Lower lobe of right lung (tissue), 2 donors: ENCODE measurements around the gene TUBGCP2. TPM values are rescaled to one million over a fixed set of nuclear protein-coding genes. Genes with fewer than 3 reads are reported as not detected.
A peak's percentile ranks its signal among the peaks of the same experiment; 100 is the strongest.

Experiments used
- ATAC-seq, 2 donors: fragments of 200-7000 bp; cut with Tn5 transposase; one replicate each; pipeline ENCODE4 v1.9.1; 2020 to 2022; ENCODE audit warnings: mild to moderate bottlenecking in 2 of 2, moderate library complexity in 2 of 2
- DNase-seq: peaks from one replicate; pipeline ENCODE4 v3.0.0-alpha.2; 2020
- H3K27ac ChIP-seq: fragments of 200-600 bp; one replicate; pipeline ENCODE4 v1.8.0; 2022
- H3K27me3 ChIP-seq: fragments of 200-600 bp; one replicate; pipeline ENCODE4 v1.8.0; 2022; ENCODE audit warnings: low read depth
- H3K36me3 ChIP-seq: fragments of 200-600 bp; one replicate; pipeline ENCODE4 v1.8.0; 2022; ENCODE audit warnings: mild to moderate bottlenecking
- H3K4me1 ChIP-seq: fragments of 200-600 bp; one replicate; pipeline ENCODE4 v1.8.0; 2022
- H3K4me3 ChIP-seq: fragments of 200-600 bp; one replicate; pipeline ENCODE4 v1.8.0; 2022; ENCODE audit warnings: mild to moderate bottlenecking
- H3K9me3 ChIP-seq: fragments of 200-600 bp; one replicate; pipeline ENCODE4 v1.8.0; 2022
- intact Hi-C: fragments of 100-400 bp; cut with DNase I; formaldehyde crosslinking; loops from one replicate; pipeline ENCODE4 v1.11.0; 2022
- total RNA-seq: library from RNA; stranded (reverse); fragmentation: NEBNext Ultra II Directional; extraction: Animal tissue kit (Norgen Biotek cat#: 25700); gene quantifications from one replicate; pipeline ENCODE4 v1.2.1, GENCODE V29; 2021
- TF ChIP-seq, protein P1 (sequence below): fragments of 200-600 bp; IDR thresholded peaks from one replicate; pipeline ENCODE4 v1.8.0; 2022; ENCODE audit warnings: antibody characterized with exemption, mild to moderate bottlenecking
- donor health status: DM: no; HTN: yes; CAD: no; lungs with severe emphysema.

TUBGCP2 gene
- total RNA-seq, 1 donor from 2014 or later, result 54.5 TPM

DNA sequence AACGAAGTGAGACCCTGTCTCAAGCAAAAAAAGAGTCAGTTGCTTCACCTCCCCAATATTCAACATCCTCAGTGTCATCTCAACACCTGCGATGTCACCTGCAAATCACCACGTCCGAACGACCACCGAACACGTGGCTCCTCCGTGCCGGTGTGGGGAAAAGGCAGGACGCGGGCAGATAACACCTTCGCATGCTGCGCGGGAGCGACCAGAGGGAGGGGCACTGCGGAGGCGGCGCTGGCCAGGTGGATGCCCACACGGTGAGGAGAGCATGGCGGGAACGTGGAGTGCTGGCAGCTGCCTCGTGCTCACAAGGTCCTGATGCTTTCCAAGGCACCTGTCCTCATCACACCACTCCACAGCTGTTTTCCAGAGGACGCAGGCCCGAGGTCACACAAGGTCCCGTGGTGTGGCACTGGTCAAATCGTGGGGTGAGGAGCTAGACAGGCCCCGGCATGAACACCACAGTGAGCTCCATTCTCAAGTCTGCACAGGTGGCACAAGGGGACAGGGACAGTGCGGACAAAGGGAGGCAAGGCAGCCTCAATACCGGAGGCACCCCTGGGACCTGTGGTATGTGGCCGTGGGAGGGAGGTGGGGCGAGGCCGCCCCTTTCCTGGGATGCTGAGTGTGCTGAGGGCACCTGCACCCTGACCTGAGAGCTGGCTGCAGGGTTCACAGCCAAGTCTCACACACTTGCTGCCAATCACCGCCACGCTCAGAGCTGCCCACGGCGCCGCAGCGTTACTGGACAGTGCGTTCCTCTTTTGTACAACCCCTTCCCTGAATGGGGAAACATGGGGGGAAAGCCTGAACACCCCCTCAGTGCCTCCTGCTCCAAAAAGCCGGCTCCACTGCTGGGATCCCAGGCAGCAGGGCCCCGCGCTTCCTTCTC is 13.0 kb downstream of the TUBGCP2 start:
- H3K36me3 ChIP-seq, result peaks cover 88% of the 10 kb centered on the region
- H3K4me1 ChIP-seq, result peaks cover 11% of the 10 kb centered on the region
- H3K27me3 ChIP-seq, result no peaks in the 10 kb centered on the region
- no peaks in the 10 kb centered on the region for H3K9me3 ChIP-seq
- no peak for ATAC-seq
- TF ChIP-seq, protein P1, sequence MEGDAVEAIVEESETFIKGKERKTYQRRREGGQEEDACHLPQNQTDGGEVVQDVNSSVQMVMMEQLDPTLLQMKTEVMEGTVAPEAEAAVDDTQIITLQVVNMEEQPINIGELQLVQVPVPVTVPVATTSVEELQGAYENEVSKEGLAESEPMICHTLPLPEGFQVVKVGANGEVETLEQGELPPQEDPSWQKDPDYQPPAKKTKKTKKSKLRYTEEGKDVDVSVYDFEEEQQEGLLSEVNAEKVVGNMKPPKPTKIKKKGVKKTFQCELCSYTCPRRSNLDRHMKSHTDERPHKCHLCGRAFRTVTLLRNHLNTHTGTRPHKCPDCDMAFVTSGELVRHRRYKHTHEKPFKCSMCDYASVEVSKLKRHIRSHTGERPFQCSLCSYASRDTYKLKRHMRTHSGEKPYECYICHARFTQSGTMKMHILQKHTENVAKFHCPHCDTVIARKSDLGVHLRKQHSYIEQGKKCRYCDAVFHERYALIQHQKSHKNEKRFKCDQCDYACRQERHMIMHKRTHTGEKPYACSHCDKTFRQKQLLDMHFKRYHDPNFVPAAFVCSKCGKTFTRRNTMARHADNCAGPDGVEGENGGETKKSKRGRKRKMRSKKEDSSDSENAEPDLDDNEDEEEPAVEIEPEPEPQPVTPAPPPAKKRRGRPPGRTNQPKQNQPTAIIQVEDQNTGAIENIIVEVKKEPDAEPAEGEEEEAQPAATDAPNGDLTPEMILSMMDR, result no peak
- H3K27ac ChIP-seq, result no peak overlapping the region
- no peak overlapping the region for H3K4me3 ChIP-seq
- no peak for DNase-seq
- intact Hi-C loops, result no loop called here

DNA sequence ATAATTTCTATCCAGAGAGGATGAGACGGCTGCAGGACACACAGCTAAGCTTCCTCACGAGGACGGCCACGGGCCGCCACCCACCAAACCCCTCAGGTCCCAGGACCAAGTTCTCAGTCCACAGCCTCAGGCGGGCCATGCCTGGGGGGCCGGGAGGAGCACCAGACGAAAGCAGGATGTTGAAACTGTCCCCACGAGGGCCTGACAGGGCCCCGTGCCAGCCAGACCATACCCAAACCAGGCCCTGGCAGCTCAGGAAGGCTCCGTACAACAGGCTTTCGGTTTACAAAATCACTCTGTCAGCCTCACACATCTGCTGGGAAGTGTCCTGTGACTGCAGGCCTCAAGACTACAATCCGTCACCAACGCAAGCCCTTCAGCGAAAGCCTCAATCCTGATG is 14.5 kb downstream of the TUBGCP2 start:
- intact Hi-C loops, result no loop called here
- peaks cover 11% of the 10 kb centered on the region for H3K4me1 ChIP-seq
- TF ChIP-seq, protein P1, result no peak
- H3K4me3 ChIP-seq, result no peak overlapping the region
- peak overlapping the region; percentile 2 for H3K27ac ChIP-seq
- peak in 1 of 2 donors; percentile 66 for ATAC-seq
- DNase-seq, result no peak
- no peaks in the 10 kb centered on the region for H3K9me3 ChIP-seq
- peaks cover 87% of the 10 kb centered on the region for H3K36me3 ChIP-seq
- no peaks in the 10 kb centered on the region for H3K27me3 ChIP-seq

DNA sequence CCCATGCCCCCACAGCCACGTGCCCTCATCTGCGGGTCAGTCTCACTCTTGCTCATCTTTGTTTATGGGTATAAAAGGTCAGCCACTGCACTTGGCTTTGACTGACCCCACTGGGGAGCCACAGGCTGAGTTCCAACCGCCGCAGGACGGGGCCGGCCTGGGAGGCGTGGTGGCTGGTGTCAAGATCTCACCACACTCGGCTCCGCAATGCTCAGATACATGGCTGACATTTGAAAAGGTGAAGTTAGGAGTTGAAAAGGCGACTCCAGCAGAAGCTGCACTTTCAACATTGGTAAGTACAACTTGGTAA is 14.9 kb downstream of the TUBGCP2 start:
- H3K27ac ChIP-seq, result peak overlapping the region; percentile 2
- TF ChIP-seq, protein P1, result no peak
- no peaks in the 10 kb centered on the region for H3K27me3 ChIP-seq
- H3K9me3 ChIP-seq, result no peaks in the 10 kb centered on the region
- ATAC-seq, result no peak
- intact Hi-C loops, result no loop called here
- no peak for DNase-seq
- peaks cover 87% of the 10 kb centered on the region for H3K36me3 ChIP-seq
- H3K4me3 ChIP-seq, result no peak overlapping the region
- H3K4me1 ChIP-seq, result peaks cover 11% of the 10 kb centered on the region

DNA sequence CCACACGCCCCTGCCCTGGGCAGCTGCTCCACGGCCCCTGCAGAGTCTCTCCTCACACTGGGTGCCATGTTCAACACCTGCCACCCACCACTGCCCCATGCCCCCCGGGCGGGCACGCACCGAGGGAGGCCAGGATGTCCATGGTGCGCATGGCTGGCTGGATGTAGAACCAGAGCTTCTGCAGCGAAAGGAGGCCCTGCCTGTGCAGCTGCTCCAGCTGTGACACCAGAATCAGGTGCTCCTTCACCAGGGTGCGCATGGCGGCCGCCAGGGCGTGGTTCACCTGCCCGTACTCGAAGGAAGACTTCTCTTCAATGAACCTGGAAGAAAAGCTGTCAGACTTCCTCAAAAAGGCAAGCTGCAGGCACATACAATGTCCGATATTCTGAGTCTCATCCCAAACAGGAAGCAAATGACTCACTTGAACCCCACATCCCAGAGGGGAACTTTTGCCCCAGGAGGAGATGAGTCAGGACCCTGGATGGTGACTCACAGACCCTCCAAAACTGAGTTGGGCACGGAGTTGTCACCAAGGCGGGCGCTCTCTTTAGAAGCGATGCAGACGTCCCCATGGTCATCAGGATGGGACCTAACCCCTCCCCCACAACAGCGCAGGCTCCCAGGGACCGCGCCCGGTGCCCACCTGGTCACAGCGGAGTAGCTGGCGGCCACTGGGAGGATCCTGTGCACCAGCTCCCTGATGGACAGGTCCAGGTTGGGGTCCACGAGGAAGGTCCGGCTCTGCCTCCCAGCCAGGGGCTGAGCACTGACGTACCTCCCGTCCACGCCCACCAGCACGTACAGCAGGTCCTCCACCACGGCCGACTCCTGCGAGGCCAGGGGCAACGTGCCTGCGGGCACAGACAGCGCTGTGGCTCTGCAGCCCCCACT is 15.5 kb downstream of the TUBGCP2 start:
- H3K27me3 ChIP-seq, result no peaks in the 10 kb centered on the region
- no peak overlapping the region for H3K27ac ChIP-seq
- peaks cover 87% of the 10 kb centered on the region for H3K36me3 ChIP-seq
- H3K4me1 ChIP-seq, result peaks cover 11% of the 10 kb centered on the region
- H3K9me3 ChIP-seq, result no peaks in the 10 kb centered on the region
- ATAC-seq (peak; percentile 14 to 52), DNase-seq (no peak)
- no peak overlapping the region for H3K4me3 ChIP-seq
- intact Hi-C loops, result no loop called here
- TF ChIP-seq, protein P1, result no peak

DNA sequence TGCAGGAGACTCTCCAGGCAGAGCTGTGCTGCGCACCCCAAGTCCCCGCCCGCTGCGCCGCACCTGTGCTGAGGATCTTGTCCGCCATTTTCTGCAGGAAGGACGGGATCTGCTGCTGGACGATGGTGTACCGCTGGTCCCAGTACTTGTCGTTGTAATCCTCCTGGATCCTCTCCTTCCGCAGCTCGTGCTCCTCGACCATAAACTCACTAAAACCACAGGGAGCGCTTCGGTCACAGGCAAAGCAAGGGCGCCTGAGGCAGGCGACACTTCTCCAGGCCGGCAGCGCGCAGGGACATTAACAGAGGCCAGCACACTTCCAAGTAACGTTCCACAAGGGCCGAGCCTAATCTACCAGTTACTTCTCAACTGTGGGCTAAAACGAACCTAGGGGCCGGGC is 18.9 kb downstream of the TUBGCP2 start:
- intact Hi-C loops, result no loop called here
- TF ChIP-seq, protein P1, result no peak
- Histone ChIP-seq H3K4me1 (peaks cover 11% of the 10 kb centered on the region), H3K4me3 (no peak overlapping the region), H3K9me3 (no peaks in the 10 kb centered on the region), H3K27ac (no peak overlapping the region), H3K27me3 (no peaks in the 10 kb centered on the region), H3K36me3 (peaks cover 85% of the 10 kb centered on the region)
- no peak for ATAC-seq
- no peak for DNase-seq
